Activated gamma-delta T cell (primary cell): ENCODE results near the gene HNRNPDL.
"Not testable (repeated sequence)": the region's sequence is repeated elsewhere in the genome, so short reads cannot be mapped to it uniquely, and the experiment has no call there.

Experiments
- DNase-seq: peaks from one replicate; lab custom pipeline; 2025; lab: John Stamatoyannopoulos, UW

The HNRNPDL gene

DNA sequence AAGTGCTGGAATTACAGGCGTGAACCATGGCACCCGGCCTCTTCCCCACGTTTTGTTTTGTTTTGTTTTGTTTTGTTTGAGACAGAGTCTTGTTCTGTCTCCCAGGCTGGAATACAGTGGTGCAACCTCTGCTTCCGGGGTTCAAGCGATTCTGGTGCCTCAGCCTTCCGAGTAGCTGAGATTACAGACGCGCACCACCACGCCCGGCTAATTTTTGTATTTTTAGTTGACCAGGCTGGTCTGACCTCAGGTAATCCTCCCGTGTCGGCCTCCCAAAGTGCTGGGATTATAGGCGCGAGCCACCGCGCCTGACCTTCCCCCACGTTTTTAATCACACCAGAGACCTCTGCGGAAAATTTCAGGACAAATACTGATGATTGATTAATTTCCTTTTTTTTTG, 2.3 kb upstream of the HNRNPDL start:
- no peak for DNase-seq

DNA sequence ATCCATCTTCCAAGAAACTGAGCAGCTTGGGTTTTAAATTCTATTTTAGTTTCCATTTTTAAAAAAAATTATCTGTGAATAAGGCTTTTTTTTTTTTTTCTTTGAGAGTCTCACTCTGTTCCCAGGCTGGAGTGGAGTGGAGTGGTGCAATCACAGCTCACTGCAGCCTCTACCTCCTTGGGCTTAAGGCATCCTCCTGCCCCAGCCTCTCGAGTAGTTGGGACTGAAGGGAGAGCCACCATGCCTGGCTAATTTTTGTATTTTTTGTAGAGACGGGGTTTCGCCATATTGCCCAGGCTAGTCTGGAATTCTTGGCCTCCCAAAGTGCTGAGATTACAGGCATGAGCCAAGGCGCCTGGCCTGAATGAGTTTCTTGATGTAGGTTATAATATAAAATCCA, 1.6 kb upstream of the HNRNPDL start:
- no peak for DNase-seq

DNA sequence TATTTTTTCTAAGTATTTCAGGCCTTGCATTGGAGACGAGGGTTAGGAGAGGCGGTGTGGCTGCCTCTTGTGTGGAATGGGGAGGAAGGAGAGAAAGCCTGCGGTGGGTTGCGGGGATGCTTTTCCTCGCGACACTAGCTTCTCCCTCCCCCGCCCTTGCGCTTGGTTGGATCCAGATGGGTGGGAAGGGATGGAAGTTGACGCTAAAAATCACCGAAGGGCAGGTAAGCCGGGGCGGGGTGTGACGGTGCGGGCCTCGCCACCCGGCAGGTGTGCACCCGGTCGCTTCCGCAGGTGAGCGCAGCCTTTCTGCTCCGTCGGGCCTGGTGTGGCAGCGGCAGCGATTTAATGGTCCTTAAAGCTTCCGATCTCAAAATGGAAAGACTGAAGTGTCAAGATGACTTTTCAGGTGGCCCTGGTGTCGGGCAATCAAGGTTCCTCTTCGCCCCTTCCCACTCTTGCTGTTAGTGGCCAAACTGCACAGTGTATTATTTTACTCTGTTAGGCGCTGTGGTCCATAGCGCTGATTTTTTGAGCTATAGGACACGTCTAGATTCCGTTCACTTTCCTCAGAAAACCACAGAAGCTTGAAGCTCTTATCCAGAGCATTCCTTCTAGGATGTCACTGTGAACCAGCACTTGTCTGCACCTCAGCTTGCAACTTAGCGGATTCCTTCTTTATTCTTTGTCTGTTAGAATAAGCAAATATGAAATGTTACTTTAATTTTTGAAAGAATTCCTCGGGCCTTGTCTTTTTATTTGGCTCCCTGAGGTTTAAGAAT, 893 bp upstream of the HNRNPDL start:
- peak; percentile 15 for DNase-seq

DNA sequence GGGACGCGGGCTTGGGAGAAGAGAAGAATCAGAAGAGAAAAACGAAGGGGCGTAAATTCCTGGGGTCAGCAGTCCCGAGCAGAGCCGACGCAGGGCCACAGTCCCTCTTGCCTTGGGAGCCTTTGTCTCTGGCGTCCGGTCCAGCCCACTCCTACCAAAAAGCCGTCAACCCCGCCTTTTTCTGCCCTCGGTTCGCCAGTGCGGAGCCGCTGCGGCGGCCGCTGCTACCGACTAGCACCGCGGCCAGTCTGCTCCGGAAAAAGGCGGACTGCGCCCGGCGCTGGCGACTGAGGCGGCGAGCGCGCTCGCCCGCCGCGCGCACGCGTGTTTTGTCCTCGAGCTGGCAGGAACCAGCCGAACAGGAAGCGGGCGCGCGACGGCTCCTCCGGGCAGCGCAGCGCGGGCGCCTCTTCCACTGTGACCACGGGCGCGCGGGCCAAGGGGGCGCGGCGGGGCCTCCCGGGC, 502 bp downstream of the HNRNPDL start:
- DNase-seq = peak; percentile 85

DNA sequence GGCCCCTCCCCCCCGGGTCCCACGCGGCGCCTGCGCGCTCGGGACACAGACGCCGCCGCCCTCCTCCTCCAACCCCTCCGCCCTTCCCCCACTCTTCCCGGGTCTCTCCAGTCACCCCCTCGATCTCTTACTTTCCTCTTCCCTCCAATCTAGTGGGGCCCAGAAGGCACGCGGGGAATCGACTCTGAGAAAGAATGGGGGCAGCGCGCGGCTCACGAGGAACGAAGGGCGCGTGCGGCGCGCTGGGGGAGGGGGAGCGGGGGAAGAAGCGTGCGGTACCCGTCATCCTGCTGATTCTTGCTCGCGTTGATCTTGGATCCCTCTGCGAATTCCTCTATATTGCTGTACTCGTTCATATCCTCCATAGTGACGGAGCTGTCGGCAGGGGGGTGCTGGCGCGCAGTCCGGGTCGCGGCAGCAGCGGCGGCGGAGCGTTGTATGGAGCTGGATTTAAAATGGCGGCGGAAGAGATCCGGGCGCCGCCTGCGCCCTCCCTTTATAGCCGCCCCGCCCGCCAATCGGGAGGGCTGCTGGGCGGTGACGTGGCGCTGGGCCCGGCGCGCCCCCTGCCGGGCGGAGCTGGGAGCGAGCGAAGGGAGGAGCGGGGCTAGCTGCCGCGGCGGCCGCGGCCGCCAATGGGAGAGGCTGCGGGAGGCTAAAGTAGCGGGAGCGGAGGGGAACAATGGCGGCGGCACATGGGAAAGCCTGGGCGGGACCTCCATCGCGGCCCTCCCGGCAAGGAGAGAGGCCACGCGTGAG, 1.1 kb downstream of the HNRNPDL start:
- peak; percentile 93 for DNase-seq

GRCh38 chr4:82428526-82428968, 1.7 kb downstream of the HNRNPDL start:
- no peak for DNase-seq

DNA sequence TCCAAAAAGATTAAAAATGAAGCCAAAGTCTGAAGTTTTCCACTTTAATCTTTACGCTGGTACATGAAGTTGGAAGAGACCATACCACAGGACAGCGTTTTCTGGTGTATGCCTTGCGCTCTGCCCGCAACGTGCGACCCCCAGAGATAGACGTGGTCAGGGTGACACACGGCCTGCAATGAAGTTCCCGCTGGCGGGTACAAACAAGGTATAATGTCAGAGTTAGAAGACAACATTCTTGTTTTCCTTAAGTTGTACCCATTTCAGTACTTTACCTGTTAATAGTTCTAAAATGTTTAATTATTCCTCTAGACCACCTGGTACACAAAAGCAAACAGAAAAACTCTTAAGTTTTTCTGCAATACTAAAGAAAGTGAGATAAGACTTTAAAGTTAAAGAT, 4.8 kb downstream of the HNRNPDL start:
- DNase-seq = no peak

GRCh38 chr4:82423245-82424054, 6.8 kb downstream of the HNRNPDL start:
- DNase-seq = no peak

GRCh38 chr4:82422616-82423015, 7.6 kb downstream of the HNRNPDL start:
- no peak for DNase-seq

DNA sequence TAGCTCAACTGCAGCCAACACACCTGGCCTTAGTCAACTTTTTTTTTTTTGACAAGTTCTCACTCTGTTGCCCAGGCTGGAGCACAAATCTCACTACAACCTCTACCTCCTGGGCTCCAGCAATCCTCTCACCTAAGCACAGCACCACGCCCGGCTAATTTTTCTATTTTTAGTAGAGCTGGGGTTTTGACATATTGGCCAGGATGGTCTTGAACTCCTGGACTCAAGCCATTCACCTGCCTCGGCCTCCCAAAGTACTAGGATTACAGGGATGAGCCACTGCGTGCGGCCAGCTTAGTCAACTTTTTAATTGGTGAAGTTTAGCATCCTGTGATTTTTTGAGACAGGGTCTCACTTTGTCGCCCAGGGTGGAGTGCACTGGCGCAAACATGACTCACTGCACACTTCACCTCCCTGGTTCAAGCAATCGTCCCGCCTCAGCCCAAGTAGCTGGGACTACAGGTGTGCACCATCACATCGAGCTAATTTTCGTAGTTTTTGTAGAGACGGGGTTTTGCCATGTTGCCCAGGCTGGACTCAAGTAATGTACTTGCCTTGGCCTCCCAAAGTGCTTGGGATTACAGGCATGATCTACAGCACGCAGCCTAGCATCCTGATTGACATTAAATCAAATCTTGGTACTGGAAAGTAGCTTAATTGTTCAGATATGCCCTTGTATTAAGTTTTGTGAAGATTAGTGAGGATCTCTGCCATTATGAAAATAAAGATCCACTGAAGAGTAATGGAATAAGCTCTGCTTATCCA, 8.3 kb downstream of the HNRNPDL start:
- no peak for DNase-seq

DNA sequence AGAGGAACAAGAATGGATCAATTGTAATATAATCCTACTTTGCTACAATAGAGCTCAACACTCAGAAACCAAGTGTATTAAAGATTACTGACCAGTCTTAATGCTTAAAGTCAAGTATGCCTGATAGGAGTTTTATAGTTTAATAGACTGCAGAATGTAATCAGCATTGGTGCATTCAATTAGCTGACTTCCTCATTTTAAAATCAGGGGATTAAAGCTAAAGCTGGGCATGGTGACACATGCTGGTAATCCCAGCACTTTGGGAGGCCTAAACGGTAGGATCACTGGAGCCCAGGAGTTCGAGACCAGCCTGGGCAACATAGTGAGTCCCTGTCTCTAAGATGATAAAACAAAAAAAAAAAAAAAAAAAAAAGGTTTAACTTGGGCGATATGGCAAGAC, 10.8 kb downstream of the HNRNPDL start:
- DNase-seq = no peak

GRCh38 chr4:82415922-82416365, 14.3 kb downstream of the HNRNPDL start:
- DNase-seq = no peak

GRCh38 chr4:82415061-82415460, 15.2 kb downstream of the HNRNPDL start:
- DNase-seq = not testable (repeated sequence)

- no peak for DNase-seq
Observed at GRCh38 chr4:82403725-82404124, 26.5 kb downstream of the HNRNPDL start.

GRCh38 chr4:82402196-82402775, 28.0 kb downstream of the HNRNPDL start:
- DNase-seq = no peak

DNA sequence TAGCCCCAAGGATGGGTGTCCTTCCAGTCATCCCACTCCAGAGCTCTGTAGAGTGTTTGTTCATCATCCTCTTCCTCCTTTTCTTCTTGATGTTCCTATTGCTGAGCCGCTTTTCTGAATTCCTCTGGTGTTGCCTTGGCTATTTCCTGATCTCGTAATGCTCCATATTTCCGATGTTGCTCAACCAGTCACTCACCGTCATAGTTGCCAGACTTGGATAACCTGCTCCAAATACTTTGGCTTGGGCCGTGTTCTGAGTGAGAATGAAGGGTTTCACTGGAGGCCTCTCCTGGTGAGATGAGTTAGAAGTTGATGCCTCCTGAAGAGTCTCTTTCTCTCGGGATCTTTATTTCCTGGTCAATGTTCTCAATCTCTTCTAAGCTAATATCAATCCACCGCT, 28.7 kb downstream of the HNRNPDL start:
- no peak for DNase-seq

DNA sequence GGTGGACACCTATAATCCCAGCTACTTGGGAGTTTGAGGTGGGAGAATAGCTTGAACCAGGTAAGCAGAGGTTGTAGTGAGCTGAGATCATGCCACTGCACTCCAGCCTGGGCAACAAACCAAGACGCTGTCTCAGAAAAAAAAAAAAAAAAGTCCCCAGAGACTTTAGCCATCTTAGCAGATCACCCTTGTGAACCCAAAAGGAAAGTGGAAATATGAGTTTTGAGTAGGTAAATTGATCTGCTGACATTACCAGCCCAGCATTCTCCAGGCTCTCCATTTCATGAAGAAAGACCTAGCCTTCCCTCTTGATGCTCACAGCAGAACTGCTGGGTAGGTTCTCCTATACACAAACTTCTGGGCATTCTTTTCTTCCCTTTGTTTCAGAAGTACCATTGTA, 32.0 kb downstream of the HNRNPDL start:
- DNase-seq = no peak

DNA sequence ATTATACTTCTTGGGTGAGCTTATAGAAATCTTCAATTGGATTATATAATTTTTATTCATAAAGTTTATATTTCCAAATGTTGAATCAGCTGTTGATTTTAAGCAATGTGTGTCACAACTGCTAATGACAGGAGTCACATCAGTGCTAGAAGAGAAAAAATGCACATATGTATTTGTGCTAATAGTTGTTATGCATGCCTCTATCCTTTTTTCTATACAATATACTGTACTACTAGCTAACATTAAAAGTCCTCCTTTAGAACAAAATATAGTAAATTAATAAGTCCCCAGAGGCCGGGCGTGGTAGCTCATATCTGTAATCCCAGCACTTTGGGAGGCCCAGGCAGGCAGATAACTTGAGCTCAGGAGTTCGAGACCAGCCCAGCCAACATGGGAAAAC, 32.7 kb downstream of the HNRNPDL start:
- no peak for DNase-seq

- no peak for DNase-seq
Observed at GRCh38 chr4:82394896-82395295, 35.4 kb downstream of the HNRNPDL start.

DNA sequence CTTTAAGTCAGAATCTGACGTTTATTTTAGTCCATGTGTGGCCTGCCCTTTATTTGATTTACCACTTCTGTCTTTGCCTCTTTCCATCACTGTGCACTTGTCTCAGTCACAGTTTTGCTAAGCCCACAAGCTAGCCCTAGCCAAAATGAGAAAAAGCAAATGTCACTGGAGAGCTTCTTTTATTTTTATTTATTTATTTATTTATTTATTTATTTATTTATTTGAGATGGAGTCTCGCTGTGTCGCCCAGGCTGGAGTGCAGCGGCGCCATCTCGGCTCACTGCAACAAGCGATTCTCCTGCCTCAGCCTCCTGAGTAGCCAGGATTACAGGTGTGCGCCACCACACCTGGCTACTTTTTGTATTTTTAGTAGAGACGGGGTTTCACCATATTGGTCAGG, 40.2 kb downstream of the HNRNPDL start:
- not testable (repeated sequence) for DNase-seq

GRCh38 chr4:82388405-82388804, 41.9 kb downstream of the HNRNPDL start:
- DNase-seq = no peak
